NCI-H2029 (cell line): ENCODE measurements around the gene NKD1.
"Not testable (repeated sequence)": the region's sequence is repeated elsewhere in the genome, so short reads cannot be mapped to it uniquely, and the experiment has no call there.

Experiments
- DNase-seq: peaks from one replicate; lab custom pipeline; 2025; lab: John Stamatoyannopoulos, UW

Gene NKD1

DNA sequence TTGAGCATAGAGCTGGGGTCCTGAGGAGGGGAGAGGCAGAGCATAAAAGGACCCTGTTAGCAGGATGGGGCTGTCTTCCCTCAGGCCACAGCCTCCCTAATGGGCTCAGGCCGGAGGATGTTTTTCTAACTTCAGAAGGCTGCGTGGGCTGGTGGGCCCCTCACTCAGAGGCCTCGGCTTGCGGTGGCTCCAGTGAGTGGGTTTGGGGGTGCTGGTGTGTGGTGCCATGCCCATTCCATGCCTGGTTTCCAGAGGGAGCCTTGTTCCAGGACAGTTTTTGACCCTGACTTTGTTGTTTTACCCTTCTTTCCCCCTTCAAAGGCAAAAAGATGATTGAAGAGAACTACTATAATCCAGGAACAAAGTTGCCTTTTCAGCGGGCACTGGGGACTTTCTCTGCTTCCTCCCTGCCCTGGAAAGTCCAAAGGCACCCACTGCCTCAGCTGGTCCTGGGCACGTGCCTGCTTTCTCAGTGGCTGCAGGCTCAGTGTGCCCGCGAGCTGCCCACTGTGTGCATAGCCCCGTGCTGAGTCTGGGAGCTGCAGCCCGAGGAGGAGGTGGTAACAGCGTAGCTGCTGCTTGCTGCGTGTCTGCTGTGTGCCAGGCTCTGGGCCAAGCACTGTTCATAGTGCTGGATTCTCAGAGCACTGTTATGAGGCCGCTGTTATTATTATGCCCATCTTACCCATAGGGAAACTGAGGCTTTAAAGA lies 11.8 kb downstream of the NKD1 start:
- DNase-seq = no peak

DNA sequence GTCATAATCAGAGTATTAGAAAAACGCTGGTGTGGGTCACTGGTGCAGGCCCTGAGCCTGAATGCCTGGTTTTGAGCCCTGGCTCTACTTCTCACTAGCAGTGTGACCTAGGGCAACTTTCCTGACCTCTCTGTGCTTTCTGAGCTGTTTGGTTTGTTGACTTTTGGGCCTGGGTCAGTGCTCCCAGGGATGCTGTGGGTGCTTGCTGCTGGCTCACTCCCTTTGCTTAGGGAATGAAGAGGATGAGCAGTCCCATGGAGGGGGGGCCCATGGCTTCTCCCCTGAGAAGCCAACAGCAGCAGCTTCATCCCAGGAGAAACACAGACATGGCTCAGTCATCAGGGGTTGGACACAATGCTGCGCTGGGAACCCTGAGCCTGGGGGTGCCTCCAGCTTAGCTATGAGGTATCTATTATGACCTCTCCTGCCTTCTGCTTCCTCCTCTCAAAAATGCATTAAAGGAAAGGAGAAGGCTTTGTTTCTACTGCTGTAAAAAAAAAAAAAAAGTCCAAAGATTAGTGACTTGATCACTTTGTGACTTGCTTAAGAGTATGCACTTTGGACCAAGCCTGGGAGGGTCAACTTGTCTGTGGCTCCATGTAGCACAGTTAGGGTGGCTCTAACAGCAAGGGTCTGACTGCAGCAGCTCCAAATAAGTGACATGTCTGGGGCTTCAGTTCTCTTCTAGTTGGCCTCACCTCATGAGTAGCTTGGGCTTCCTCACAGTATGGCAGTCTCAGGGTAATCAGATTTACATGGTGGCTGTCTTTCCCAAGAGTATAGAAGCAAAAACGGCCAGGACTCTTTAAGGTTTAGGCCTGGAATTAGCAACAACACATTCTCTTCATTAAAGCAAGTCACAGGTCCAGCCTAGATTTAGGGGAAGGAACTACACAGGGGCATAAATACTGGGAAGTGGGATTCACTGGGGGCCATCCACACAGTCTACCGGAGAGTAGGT lies 13.0 kb downstream of the NKD1 start:
- DNase-seq = no peak

DNA sequence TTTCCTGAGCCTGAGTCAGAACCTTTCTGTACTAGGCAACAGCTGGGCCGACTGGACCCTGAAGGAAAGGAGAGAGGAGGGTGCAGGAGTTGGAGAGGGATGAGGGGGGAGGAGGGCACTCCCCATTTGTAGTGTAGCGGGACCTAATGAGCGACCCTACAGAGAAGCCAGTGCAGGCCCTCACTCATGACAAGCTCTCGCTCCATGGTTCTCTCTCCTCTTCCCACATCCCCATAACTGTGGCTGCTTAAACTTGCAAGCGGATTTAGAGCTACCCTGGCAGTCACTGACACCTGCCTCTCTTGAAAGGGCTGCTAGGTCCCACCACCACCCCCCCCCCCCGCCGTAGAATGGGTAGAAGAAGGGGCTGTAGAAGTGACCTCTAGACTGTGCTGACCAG lies 14.5 kb downstream of the NKD1 start:
- no peak for DNase-seq

DNA sequence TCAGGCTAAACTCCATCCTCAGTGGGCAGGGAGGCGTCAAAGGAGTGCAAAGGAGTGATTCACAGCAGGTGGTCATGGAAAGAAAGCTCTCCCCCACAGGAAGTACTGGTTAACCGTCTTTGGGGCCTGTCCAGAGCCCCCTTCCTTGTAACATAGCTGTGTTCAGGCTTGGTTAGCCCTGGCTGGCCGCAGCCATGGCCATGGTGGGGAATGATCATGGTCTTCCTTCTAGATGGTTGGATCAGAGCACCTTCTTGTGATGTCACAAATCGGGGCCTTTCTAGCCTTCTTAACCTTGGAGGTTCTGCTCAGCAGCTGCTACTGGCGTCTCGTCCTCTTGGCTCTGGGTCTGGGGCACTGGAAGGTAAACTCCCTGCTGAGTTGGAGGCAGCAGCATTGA lies 15.8 kb downstream of the NKD1 start:
- no peak for DNase-seq

DNA sequence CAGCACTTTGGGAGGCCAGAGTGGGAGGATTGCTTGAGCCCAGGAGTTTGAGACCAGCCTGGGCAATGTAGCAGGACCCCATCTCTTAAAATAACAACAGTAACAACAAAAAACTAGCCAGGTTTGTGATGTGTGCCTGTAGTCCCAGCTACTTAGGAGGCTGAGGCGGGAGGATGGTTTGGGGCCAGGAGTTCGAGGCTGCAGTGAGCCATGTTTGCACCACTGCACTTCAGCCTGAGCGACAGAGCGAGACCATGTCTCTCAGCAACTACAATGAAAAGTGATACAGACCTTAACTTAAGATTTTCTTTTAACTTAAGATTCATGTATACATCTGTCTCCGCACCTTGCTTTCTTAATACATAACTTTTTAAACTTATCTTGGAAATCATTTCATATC lies 17.2 kb downstream of the NKD1 start:
- DNase-seq = no peak

DNA sequence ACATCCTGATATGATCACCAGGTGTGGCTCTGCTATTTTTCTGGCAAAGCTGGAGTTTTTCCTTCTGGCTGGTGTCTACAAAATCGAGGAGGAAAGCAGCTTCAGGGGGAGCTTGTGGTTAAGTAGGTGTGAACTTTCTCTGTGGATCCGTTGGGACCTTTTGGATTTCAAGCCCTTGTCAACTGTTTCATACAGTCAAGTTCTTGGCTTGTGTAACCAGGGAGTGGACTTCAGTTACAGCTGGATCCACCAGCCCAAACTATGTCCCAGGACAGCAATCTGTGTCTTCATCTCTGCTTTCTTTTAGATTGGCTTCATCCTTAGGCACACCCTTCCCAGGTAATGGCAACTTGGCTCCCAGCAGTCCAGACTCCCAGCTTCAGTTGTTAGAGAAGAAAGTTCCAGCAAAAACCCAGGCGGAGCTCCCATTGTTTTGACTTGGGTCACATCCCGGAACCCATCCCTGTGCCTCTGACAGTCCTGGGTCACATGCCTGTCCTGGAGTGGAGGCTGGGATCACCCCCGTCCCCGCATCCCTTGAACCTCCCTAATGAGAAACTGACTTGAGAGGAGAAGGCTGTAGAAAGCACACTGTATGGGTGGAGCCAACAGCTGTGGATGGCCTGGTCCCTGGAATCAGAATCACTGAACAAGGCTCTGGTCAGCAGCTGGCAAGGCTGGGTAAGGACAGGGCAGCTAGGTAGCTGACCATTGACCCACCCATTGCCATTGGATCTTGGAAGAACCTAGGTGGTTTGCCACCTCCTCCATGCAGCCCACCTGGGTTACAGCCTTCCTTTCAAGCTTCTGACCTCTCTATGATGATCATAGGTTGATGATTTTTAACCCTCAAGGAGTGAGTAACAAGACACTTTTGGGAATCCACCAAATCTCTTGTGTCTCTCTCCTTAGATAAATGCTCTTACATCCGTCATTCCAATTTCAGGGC lies 18.1 kb downstream of the NKD1 start:
- no peak for DNase-seq

DNA sequence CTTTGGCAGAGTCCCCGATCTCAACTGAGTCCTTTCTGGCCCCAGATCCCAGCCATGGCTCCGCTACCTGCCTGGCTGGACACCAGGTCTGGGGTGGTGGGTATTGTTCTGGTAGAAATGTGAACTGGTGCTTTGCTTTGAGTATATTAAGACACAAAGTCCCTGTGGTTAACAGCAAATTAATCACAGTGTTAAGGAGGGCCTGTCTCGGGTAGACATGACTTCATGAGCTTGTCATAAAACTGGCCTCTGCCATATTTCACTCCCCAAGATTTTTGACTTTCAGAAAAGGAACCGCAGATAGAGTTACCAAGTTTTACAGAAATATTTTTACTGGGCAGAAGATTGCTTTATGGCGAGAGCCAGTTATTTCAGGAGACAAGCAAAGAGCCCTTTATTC lies 19.5 kb downstream of the NKD1 start:
- DNase-seq = no peak

DNA sequence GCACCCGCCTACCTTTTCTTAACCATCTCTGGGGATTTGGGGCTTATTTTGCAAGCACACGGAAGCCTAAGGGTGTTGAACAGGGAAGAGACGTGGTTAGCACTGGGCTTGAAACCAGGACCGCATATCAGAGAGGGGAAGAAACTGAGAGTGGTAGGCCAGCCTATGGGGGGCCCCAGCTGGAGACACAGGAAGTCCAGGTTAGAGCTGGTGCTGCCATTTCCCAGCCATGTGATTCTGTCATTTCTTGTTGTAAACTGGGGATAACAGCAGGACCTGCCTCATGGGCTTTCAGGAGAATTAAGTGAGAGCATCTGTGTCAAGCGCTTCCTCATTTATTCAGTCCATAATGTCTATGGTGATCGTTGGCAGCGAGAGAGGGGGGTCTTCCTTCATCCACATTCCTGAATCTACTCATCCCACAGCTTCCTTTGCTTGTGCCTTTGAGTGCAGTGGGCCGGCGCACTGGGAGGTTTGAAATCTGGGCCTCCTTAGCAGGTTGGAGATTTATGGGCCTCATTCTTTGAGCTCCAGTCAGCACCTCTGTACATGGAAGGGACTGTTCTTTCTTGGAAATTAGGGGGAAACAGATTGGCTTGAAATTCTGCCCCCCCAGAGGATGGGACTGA lies 20.1 kb downstream of the NKD1 start:
- DNase-seq = no peak

DNA sequence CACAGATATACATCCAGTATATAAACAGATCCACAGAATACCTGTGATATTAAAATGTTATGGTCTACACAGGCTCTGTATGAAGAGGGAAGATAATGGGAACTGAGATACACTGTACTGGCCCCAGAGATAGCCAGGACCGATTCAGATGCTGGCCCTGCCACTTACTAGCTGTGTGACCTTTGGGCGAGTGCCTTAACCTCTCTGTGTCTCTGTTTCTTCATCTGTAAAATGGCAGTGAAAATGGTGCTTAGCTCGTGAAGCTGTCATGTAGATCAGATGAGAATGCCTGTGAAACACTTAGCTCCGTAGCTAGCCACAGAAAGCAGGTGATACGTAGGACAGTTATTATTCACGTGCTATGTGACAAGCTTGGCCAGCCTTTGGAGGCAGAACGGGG lies 22.2 kb downstream of the NKD1 start:
- DNase-seq = no peak

DNA sequence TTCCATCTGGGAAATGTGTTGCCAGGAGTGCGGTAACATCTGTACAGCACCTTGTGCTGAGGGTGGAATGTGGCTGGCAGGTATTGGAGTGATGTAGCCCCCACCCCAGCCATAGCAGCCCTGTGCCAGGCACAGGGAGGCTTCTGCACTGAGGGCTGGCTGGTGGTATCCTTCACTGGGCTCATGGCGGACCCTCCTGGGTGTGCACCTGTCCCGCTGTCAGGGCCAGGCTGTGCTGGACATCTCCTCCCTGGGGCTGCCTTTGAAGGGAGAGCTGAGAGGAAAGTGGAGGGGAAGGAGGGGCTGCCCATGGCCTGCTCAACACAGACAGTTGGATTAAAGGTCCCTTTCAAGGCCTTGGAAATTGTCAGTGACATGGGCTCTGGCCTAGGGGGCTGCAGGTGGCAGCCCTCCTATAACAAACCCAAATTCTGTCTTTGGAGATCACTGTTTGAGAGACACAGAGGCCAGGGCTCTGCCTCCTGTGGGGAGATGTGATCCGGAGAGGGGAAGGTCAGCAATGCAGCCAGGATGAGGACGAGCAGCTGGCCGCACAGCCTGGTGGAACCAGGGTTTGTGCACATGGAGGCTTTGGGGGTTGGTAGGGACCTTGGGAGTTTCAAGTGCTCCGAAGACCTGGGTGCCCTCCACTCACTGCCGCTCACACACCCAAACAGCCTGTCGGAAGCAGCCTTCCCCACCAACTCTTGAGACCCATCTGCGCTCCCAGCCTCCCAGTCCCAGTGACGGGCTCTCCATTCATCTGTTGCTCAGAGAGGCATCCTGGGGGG lies 22.8 kb downstream of the NKD1 start:
- no peak for DNase-seq

DNA sequence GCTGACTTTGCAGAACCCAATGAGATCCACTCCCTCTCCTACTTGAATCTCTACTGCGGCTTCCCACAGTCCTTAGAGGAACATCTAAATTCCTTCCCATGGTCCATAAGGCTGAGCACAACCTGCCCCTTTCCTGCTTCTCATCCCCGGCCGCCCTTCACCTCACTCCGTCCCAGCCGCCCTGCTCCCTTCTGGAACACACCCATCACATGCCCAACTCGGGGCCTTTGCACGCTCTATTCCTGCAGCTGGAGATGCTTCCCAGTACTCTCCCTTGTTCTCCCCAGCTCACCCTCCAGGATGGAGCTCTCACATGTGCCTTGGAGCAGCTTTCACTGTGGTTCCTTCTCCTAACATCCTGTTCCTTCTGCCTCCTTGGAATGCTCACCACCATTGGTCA lies 23.6 kb downstream of the NKD1 start:
- no peak for DNase-seq

DNA sequence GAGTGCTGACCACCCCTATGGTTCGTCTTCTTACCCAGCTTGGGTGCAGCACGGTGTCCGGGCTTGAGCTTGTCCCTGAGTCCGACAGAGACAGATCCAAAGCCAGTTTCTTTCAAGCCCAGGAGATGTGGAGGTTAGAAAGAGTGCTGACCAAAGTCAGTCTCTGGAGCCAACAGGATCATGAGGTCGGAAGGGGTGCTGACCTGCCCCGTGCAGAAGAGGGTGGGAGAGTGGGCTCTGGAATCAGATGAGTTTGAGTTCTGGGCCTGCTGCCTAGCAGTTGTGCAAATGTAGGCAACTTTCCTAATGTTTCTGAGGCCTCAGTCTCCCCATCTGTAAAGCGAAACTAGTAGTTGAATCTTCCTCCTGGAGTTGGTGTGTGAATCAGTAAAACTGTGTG lies 24.5 kb downstream of the NKD1 start:
- no peak for DNase-seq

DNA sequence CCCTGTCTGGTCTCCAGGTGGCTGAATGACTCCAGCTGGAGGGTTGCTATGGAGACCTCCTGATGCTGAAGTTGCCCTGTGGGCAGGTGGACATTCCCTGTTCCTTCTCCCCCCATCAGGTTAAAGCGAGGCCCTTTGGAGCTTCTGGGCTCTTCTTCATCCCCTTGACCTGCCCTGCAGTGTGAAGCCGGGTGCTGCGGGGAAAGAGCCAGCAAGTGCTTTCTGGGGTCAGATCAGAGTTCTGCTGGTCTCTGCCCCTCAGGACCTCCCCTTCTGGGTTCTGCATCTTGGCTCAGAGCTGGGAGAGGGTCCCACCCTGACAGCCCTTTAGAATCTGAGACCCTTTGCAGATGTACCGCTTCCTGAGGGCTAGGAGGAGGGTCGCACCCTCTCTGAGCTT lies 25.1 kb downstream of the NKD1 start:
- DNase-seq = no peak

DNA sequence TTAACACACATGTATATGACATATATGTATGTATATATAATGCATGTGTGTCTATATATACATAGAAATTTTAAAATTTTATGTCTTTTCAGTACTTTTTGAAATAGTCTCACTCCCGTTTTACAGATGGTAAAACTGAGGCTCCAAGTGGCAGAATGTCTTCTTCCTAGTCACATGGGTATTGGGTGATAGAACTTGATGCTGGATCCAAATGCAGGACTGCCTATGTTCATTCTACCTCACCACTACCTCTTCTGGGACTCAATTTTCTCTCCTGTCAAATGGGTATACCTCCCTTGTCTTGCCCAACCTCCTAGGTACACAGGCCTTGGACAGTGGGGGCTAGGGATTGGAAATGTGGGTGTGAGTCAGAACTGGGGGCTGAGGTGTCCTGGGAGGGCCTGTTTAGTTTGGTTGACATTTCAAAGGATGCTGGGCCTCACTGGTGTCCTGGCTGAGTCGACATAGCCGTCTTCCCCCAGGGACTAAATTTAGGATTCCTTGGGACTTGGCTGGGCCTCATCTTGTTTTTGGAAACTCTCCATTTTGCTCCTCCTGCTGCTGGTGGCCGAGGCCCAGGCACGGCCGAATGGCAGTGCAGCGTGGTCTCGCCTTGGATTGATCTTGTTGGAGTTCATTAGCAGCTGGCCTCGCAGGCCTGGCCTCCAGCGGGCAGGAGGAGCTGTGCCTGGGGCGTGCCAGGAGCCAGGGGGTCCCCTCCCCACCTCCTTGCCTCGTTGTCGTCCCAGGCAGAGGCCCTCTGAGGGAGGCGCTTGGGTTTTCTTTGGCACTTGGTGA lies 25.9 kb downstream of the NKD1 start:
- DNase-seq = no peak

DNA sequence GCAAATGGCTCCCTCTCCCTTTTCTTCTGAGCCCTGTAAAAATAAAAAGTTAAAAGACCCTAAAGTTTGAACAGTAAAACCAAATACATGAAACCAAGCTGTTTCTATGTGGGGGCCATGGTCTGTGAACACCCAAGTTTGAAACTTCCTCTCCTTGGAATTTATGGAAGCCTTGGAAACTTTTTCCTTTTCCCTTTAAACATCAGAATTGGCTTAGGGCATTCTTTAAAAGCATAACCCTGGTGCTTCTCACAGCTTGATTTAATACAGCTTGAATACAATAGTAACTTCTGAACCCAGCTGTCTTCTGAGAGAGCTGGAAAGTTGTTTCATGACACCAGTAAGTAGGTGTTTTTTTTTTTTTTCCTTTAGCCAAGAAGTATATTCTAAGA lies 26.5 kb downstream of the NKD1 start:
- no peak for DNase-seq

DNA sequence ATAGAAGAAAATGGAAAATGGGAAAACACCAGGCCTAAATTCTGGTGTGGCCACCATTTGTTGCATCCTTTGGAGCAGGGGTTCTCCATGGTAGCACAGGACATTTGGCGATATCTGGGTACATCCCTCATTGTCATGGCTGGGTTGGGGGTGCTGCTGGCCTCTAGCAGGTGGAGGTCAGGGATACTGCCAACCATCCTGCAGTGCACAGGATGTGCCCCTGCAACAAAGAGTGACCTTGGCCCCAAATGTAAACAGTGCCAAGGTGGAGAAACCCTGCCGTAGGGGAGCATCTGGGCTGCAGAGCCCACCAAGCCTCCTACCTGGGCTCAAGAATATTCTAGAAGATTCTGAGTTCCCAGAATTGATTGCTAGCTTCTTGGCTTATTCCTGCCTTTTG lies 27.5 kb downstream of the NKD1 start:
- no peak for DNase-seq

DNA sequence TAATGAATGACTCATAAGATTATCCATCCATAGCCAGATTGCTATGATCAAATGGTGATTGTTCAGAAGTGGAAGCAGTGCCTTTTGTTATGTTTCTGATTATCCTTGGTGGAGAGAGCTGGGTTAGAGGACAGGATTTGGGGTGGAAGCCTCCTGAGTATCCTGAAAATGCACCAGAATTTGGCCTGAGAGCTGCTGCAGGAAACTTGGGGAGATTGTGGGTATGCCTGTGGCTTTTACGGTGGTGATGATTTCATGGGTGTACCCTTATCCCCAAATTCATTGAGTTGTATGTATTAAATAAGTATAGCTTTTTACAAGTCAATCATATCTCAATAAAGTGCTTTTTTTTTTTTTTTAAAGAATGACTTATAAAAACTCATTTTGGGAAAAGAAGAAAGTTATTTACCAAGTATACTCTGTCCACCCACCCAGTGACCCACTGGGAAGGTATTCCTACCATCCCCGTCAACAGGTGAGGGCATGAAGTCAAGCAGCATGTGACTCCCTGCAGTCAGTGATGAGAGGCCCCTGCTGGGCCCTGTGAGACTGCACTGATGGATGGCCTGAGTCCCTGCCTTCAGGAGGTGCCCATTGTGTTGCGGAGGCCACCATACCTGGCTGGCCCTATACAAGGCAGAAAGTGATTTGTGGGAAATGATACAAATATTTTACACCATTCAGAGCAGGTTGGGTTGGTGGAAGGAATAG lies 28.4 kb downstream of the NKD1 start:
- no peak for DNase-seq

DNA sequence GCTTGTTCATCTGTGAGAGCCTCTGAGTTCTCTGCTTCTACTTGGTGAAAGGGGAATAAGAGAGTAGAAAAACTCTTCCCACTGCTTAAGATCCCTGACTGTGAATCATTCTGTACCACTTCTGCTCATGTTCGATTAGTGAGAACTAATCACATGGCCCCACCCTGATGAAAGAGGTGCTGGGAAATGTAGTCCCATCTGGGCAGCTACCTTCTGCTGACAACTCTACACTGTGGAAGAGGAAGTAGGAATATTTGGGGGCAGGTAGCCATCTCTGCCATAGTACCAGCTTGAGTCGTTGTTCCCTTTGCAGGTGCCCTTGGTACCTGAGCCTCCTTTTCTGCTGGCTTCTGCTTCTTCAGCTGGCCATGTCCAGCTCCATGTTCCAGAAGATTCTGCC lies 29.9 kb downstream of the NKD1 start:
- DNase-seq = no peak

DNA sequence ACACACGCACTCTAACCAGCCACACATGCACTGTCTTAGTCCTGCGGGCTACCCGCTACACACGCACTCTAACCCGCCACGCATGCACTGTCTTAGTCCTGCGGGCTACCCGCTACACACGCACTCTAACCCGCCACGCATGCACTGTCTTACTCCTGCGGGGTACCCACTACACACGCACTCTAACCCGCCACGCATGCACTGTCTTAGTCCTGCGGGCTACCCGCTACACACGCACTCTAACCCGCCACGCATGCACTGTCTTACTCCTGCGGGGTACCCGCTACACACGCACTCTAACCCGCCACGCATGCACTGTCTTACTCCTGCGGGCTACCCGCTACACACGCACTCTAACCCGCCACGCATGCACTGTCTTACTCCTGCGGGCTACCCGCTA lies 31.2 kb downstream of the NKD1 start:
- not testable (repeated sequence) for DNase-seq
